Right lobe of liver (tissue), 6 donors: ENCODE measurements around the gene ANAPC5. TPM values are rescaled to one million over a fixed set of nuclear protein-coding genes. Genes with fewer than 3 reads are reported as not detected.

Experiments
- ATAC-seq, 4 donors: fragments of 200-7000 bp; cut with Tn5 transposase; one replicate each; pipeline ENCODE4 v1.9.1; 2020; ENCODE audit warnings: mild to moderate bottlenecking in 4 of 4, moderate library complexity in 4 of 4
- DNase-seq, 3 donors: peaks; one replicate each; pipeline ENCODE4 v3.0.0-alpha.2; 2020
- H3K27ac ChIP-seq, 3 donors: fragments of 200-600 bp; one replicate each; pipeline ENCODE4 v1.8.0; 2022
- H3K27me3 ChIP-seq, 2 donors: fragments of 200-600 bp; one replicate each; pipeline ENCODE4 v1.8.0; 2022
- H3K36me3 ChIP-seq, 4 donors: fragments of 200-600 bp; sonication (generic) in 1 of 4; one replicate each; pipeline versions ENCODE4 v1.5.1 to v1.8.0; 2017 to 2022; ENCODE audit warnings: control low read depth in 1 of 4
- H3K4me1 ChIP-seq, 4 donors: fragments of 200-600 bp; sonication (generic) in 1 of 4; one replicate each; pipeline versions ENCODE4 v1.5.1 to v1.8.0; 2017 to 2022; ENCODE audit warnings: control low read depth in 1 of 4
- H3K4me3 ChIP-seq, 3 donors: fragments of 200-600 bp; one replicate each; pipeline ENCODE4 v1.8.0; 2022
- H3K9me3 ChIP-seq, 4 donors: fragments of 200-600 bp; sonication (generic) in 1 of 4; one replicate each; pipeline versions ENCODE4 v1.5.1 to v1.8.0; 2017 to 2022; ENCODE audit warnings: control low read depth in 1 of 4
- POLR2A ChIP-seq: fragments of 450-650 bp; IDR thresholded peaks from one replicate; pipeline ENCODE4 v1.6.1; 2017; ENCODE audit warnings: antibody characterized with exemption, mild to moderate bottlenecking
- WGBS: methylation state at CpG from one replicate; pipeline ENCODE4 v1.1.6; 2018; ENCODE audit warnings: low coverage, low lambda C conversion rate; ENCODE audit not compliant: insufficient coverage; ENCODE audit errors: missing lambda C conversion rate; 5-methylcytosine and 5-hydroxymethylcytosine counted together
- intact Hi-C, 2 donors: fragments of 100-400 bp; cut with DNase I; formaldehyde crosslinking; loops; one replicate each; pipeline versions ENCODE4 v1.11.2 to v1.14.1; 2022
- total RNA-seq, 6 experiments: library from RNA; depleted of rRNA in 2 of 6; stranded (reverse); fragments of >200 nt in 2 of 6; fragmentation: NEBNext Ultra II Directional in 3 of 6; extraction: Animal tissue kit (Norgen Biotek cat#: 25700) in 3 of 6; gene quantifications; one replicate each; pipeline versions ENCODE4 v1.1.0 to v1.2.4, GENCODE V29; 2016 to 2023
- TF ChIP-seq, protein P1 (sequence below), 4 donors: fragments of 200-600 bp in 3 of 4; fragments of 450-650 bp in 1 of 4; IDR thresholded peaks; one replicate each; pipeline versions ENCODE4 v1.5.1 to v1.8.0; 2016 to 2022; ENCODE audit warnings: antibody characterized with exemption in 4 of 4, mild to moderate bottlenecking in 2 of 4
- donor health status: DM: no; HTN: yes; CAD: no.
- donor health status: DM: no; HTN: no; CAD: no.
- donor health status: DM: no; HTN: no; CAD: no.
- donor health status: DM: no; HTN: yes; CAD: no.
- donor health status: DM: no; HTN: yes; CAD: no.

Gene ANAPC5
- total RNA-seq, 6 experiments from 2014 or later, result 40.7 to 68.8 (median 49.8) TPM

DNA sequence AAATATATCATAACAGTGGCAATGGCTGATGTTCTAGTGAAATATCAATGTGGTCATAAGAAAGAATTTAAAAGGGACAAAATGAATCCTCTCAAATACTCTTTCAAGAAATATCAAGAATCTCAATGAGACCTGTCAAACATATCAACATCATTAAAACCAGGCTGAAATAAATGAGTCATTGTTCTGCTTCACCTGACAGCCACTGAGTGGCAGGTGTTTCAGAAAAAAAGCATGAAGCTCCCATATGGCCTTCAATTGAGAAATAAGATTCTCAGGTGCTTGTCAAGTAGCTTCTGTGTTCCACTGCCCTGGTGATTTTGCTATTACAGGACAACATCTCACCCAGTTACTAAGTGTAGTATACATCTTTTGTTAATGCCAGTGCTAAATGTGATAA lies 21.5 kb downstream of the ANAPC5 start:
- TF ChIP-seq, protein P1, sequence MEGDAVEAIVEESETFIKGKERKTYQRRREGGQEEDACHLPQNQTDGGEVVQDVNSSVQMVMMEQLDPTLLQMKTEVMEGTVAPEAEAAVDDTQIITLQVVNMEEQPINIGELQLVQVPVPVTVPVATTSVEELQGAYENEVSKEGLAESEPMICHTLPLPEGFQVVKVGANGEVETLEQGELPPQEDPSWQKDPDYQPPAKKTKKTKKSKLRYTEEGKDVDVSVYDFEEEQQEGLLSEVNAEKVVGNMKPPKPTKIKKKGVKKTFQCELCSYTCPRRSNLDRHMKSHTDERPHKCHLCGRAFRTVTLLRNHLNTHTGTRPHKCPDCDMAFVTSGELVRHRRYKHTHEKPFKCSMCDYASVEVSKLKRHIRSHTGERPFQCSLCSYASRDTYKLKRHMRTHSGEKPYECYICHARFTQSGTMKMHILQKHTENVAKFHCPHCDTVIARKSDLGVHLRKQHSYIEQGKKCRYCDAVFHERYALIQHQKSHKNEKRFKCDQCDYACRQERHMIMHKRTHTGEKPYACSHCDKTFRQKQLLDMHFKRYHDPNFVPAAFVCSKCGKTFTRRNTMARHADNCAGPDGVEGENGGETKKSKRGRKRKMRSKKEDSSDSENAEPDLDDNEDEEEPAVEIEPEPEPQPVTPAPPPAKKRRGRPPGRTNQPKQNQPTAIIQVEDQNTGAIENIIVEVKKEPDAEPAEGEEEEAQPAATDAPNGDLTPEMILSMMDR (IDR thresholded peaks at IDR 0.05), result no peak
- no peak for TF ChIP-seq POLR2A
- Histone ChIP-seq H3K4me3 (no peak overlapping the region), H3K27me3 (no peaks in the 10 kb centered on the region), H3K4me1 (peaks cover 0 to 18% (median 0%) of the 10 kb centered on the region in 4 donors), H3K9me3 (no peaks in the 10 kb centered on the region), H3K27ac (peak overlapping the region in 1 of 3 donors; percentile 10), H3K36me3 (peaks cover 0 to 86% (median 30%) of the 10 kb centered on the region in 4 donors)
- intact Hi-C loops, result no loop called here
- ATAC-seq (peak in 1 of 4 donors; percentile 10), DNase-seq (no peak)

DNA sequence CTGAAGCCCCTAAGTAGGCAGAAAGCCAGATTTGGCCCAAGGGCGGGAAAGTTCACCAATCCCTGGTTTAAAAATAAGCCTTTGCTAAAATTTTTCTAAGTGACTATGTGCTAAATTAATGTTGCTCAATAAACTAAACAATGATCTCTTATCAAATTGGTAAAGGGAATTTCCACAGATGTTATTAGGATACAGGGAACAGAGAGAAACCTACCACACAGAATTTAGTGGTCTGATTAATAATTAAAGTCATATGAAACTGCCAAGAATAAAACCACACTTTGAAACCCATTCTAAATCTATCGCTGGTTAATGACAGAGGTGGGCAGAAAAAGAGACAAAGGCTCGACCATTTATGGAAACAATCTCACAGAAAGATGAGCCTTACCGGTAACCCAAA lies 22.0 kb downstream of the ANAPC5 start:
- Histone ChIP-seq H3K4me3 (no peak overlapping the region), H3K9me3 (no peaks in the 10 kb centered on the region), H3K4me1 (peaks cover 0 to 18% (median 0%) of the 10 kb centered on the region in 4 donors), H3K27me3 (no peaks in the 10 kb centered on the region), H3K36me3 (peaks cover 0 to 81% (median 29%) of the 10 kb centered on the region in 4 donors), H3K27ac (no peak overlapping the region)
- WGBS, result 47% methylated on average over 4 of the region's 4 CpGs
- intact Hi-C loops, result no loop called here
- DNase-seq, result no peak
- no peak for TF ChIP-seq POLR2A
- TF ChIP-seq, protein P1 (IDR thresholded peaks at IDR 0.05), result no peak
- ATAC-seq, result peak in 3 of 4 donors; percentile 13 to 63 (median 59)

DNA sequence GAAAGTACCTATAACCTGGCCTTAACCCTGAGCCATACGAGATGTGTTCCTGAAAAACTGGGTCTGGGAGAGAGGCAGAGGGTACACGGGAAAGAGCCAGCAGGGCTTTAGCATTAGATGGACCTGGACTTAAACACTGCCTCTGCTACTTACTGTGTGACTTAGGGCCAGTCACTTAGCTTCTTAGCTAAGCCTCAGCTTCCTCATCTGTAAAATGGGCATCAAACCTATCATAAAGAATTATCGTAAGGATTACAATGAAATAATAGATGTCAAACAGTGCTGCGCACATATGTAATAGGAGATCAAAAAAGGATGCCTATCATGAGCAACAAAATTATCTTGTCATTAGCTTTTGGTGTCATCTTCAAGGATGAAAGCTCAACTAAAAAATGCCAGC lies 23.6 kb downstream of the ANAPC5 start:
- Histone ChIP-seq H3K9me3 (no peaks in the 10 kb centered on the region), H3K27me3 (no peaks in the 10 kb centered on the region), H3K4me1 (peaks cover 0 to 18% (median 0%) of the 10 kb centered on the region in 4 donors), H3K36me3 (peaks cover 0 to 74% (median 31%) of the 10 kb centered on the region in 4 donors), H3K4me3 (no peak overlapping the region), H3K27ac (no peak overlapping the region)
- DNase-seq (no peak), ATAC-seq (no peak)
- no peak for TF ChIP-seq POLR2A
- TF ChIP-seq, protein P1 (IDR thresholded peaks at IDR 0.05), result no peak
- intact Hi-C loops, result loop anchor here in 1 of 2 donors (10.0 kb wide), 1 partner anchor 116 kb away; no protein-coding TSS in a partner anchor
- 100% methylated on average over 4 of the region's 4 CpGs for whole genome bisulfite sequencing

DNA sequence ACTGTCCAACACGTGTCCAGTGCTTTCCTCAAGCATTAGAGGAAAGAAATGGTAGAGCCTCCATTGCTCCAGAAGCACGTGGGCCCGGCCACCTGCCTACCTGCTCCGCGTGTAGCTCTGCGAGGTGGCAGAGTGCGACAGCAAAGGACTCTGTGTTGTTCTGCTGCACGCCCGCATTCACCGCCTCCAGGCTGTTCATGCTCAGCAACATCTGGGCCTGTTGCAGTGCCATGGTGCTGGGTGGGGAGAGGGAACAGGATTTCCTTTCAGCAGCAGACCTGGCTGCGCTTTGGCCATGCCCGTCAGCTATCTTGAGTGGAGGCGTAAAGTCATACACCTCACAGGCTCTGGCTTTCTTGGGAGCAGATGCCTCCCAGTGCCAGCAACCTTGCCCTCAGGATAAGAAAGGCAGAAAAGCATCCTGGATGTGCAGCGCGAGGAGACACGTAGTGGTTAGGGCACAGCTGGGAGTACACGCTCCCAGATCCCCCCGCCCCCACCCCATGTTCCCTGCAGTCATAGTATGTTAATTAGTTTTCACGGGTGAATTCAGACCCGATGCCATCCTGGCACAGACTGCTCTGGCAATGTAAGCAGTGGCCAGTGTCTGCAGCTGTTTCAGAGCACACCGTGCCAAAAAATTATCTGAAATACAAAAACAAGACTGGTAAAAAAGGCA lies 25.1 kb downstream of the ANAPC5 start:
- TF ChIP-seq, protein P1 (IDR thresholded peaks at IDR 0.05), result no peak
- no peak for TF ChIP-seq POLR2A
- WGBS, result 65% methylated on average over 7 of the region's 21 CpGs
- Histone ChIP-seq H3K36me3 (peaks cover 0 to 69% (median 31%) of the 10 kb centered on the region in 4 donors), H3K4me3 (no peak overlapping the region), H3K4me1 (peaks cover 0 to 18% (median 0%) of the 10 kb centered on the region in 4 donors), H3K27me3 (no peaks in the 10 kb centered on the region), H3K27ac (no peak overlapping the region), H3K9me3 (no peaks in the 10 kb centered on the region)
- intact Hi-C loops, result loop anchor here in 1 of 2 donors (10.0 kb wide), 1 partner anchor 118 kb away; no protein-coding TSS in a partner anchor
- ATAC-seq (no peak), DNase-seq (no peak)
